ENCODE measurements around the gene RFPL2.
"Not testable (repeated sequence)": the region's sequence is repeated elsewhere in the genome, so short reads cannot be mapped to it uniquely, and the experiment has no call there.

RFPL2 gene

DNA sequence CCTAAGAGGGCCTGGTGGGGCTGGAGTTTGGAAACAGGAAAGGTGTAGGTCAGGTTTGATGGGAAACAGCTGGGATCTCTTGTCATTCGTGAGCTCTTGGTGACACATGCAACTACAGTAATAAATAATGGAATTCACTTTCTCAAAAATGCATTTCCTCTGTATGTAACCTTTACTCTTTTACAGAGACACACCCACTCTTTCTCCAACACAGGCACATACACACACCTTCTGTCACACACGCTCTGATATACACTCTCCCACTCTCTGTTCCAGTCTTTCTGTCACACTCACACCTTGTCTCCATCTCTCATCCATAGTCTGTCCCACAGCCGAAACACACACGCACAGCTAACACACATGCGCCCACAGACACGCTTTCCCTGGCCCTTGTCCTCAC, 39.2 kb downstream of the RFPL2 start:
- Histone ChIP-seq H2AK5ac (ENCODE audit: low read length) (no peak overlapping the region), H3K27ac (ENCODE audit: low read depth, low read length) (no peak overlapping the region), H2BK120ac (ENCODE audit: insufficient read depth, low read length, poor library complexity) (no peak overlapping the region), H3K79me2 (ENCODE audit: control insufficient read depth, insufficient read depth, low read length, poor library complexity) (no peaks in the 10 kb centered on the region), H3K27me3 (ENCODE audit: insufficient read depth, low read length) (no peaks in the 10 kb centered on the region), H4K12ac (ENCODE audit: low read depth, low read length) (no peak overlapping the region), H3K14ac (ENCODE audit: low read length) (no peak overlapping the region), H2BK5ac (ENCODE audit: low read depth, low read length, poor library complexity) (no peak overlapping the region), H3K9me3 (ENCODE audit: insufficient read depth, low read depth, low read length) (no peaks in the 10 kb centered on the region), H3K18ac (ENCODE audit: low read length) (no peak overlapping the region), H3K4ac (ENCODE audit: low read depth, low read length) (no peak overlapping the region), H4K8ac (ENCODE audit: low read depth, low read length) (no peak overlapping the region), H3K4me1 (ENCODE audit: control insufficient read depth in 1 of 2, insufficient read depth in 2 of 2, low read length in 2 of 2) (no peaks in the 10 kb centered on the region), H3K36me3 (ENCODE audit: control insufficient read depth in 1 of 2, insufficient read depth in 2 of 2, low read length in 2 of 2) (no peaks in the 10 kb centered on the region), H3K79me1 (ENCODE audit: low read length) (no peaks in the 10 kb centered on the region), H4K91ac (ENCODE audit: low read depth, low read length) (no peak overlapping the region), H3K4me2 (ENCODE audit: low read length) (no peak overlapping the region), H3K4me3 (ENCODE audit: low read depth, low read length) (no peak overlapping the region), H2BK12ac (ENCODE audit: low read length) (no peak overlapping the region), H2AFZ (ENCODE audit: insufficient read depth, low read length, poor library complexity) (no peak overlapping the region), H3K9ac (ENCODE audit: low read length) (no peak overlapping the region), H3K23ac (ENCODE audit: low read length) (peak overlapping the region; percentile 42)
- DNase-seq: no peak
- WGBS (ENCODE audit: extremely low coverage, insufficient coverage, insufficient read length): no CpG with 5 or more reads among the region's 6 CpGs

- H2AFZ ChIP-seq (ENCODE audit: insufficient read depth, low read length, poor library complexity): no peak overlapping the region
- H3K4me2 ChIP-seq (ENCODE audit: low read length): no peak overlapping the region
- no peak overlapping the region for H4K8ac ChIP-seq (ENCODE audit: low read depth, low read length)
- H2BK12ac ChIP-seq (ENCODE audit: low read length): no peak overlapping the region
- no peaks in the 10 kb centered on the region for H3K27me3 ChIP-seq (ENCODE audit: insufficient read depth, low read length)
- H3K14ac ChIP-seq (ENCODE audit: low read length): no peak overlapping the region
- H2BK5ac ChIP-seq (ENCODE audit: low read depth, low read length, poor library complexity): no peak overlapping the region
- H3K9ac ChIP-seq (ENCODE audit: low read length): no peak overlapping the region
- H3K4me3 ChIP-seq (ENCODE audit: low read depth, low read length): no peak overlapping the region
- no peaks in the 10 kb centered on the region for H3K36me3 ChIP-seq (ENCODE audit: control insufficient read depth in 1 of 2, insufficient read depth in 2 of 2, low read length in 2 of 2)
- no peaks in the 10 kb centered on the region for H3K79me1 ChIP-seq (ENCODE audit: low read length)
- WGBS (ENCODE audit: extremely low coverage, insufficient coverage, insufficient read length): no CpG with 5 or more reads among the region's 6 CpGs
- no peak overlapping the region for H3K4ac ChIP-seq (ENCODE audit: low read depth, low read length)
- H2BK120ac ChIP-seq (ENCODE audit: insufficient read depth, low read length, poor library complexity): no peak overlapping the region
- no peak overlapping the region for H4K91ac ChIP-seq (ENCODE audit: low read depth, low read length)
- no peaks in the 10 kb centered on the region for H3K9me3 ChIP-seq (ENCODE audit: insufficient read depth, low read depth, low read length)
- DNase-seq: no peak
- no peak overlapping the region for H3K23ac ChIP-seq (ENCODE audit: low read length)
- no peak overlapping the region for H3K18ac ChIP-seq (ENCODE audit: low read length)
- no peak overlapping the region for H4K12ac ChIP-seq (ENCODE audit: low read depth, low read length)
- H3K27ac ChIP-seq (ENCODE audit: low read depth, low read length): no peak overlapping the region
- H2AK5ac ChIP-seq (ENCODE audit: low read length): no peak overlapping the region
- no peaks in the 10 kb centered on the region for H3K79me2 ChIP-seq (ENCODE audit: control insufficient read depth, insufficient read depth, low read length, poor library complexity)
- no peaks in the 10 kb centered on the region for H3K4me1 ChIP-seq (ENCODE audit: control insufficient read depth in 1 of 2, insufficient read depth in 2 of 2, low read length in 2 of 2)
These were observed 40.6 kb downstream of the RFPL2 start for GRCh38 chr22:32164075-32164860.

- not testable (repeated sequence) for H3K79me2 ChIP-seq (ENCODE audit: control insufficient read depth, insufficient read depth, low read length, poor library complexity); H4K12ac ChIP-seq (ENCODE audit: low read depth, low read length); H3K27me3 ChIP-seq (ENCODE audit: insufficient read depth, low read length); H3K23ac ChIP-seq (ENCODE audit: low read length); H3K4me1 ChIP-seq (ENCODE audit: control insufficient read depth in 1 of 2, insufficient read depth in 2 of 2, low read length in 2 of 2); H3K4ac ChIP-seq (ENCODE audit: low read depth, low read length); H3K27ac ChIP-seq (ENCODE audit: low read depth, low read length); H2BK12ac ChIP-seq (ENCODE audit: low read length); H3K18ac ChIP-seq (ENCODE audit: low read length); DNase-seq; H2BK120ac ChIP-seq (ENCODE audit: insufficient read depth, low read length, poor library complexity); H3K14ac ChIP-seq (ENCODE audit: low read length); H2AFZ ChIP-seq (ENCODE audit: insufficient read depth, low read length, poor library complexity); H3K9ac ChIP-seq (ENCODE audit: low read length); H2BK5ac ChIP-seq (ENCODE audit: low read depth, low read length, poor library complexity); H3K9me3 ChIP-seq (ENCODE audit: insufficient read depth, low read depth, low read length); H3K4me2 ChIP-seq (ENCODE audit: low read length); H2AK5ac ChIP-seq (ENCODE audit: low read length); H3K4me3 ChIP-seq (ENCODE audit: low read depth, low read length); H3K36me3 ChIP-seq (ENCODE audit: control insufficient read depth in 1 of 2, insufficient read depth in 2 of 2, low read length in 2 of 2); H3K79me1 ChIP-seq (ENCODE audit: low read length); H4K91ac ChIP-seq (ENCODE audit: low read depth, low read length); H4K8ac ChIP-seq (ENCODE audit: low read depth, low read length)
- WGBS (ENCODE audit: extremely low coverage, insufficient coverage, insufficient read length): no CpG with 5 or more reads among the region's 5 CpGs
These were observed 44.5 kb downstream of the RFPL2 start for GRCh38 chr22:32160411-32160810.

DNA sequence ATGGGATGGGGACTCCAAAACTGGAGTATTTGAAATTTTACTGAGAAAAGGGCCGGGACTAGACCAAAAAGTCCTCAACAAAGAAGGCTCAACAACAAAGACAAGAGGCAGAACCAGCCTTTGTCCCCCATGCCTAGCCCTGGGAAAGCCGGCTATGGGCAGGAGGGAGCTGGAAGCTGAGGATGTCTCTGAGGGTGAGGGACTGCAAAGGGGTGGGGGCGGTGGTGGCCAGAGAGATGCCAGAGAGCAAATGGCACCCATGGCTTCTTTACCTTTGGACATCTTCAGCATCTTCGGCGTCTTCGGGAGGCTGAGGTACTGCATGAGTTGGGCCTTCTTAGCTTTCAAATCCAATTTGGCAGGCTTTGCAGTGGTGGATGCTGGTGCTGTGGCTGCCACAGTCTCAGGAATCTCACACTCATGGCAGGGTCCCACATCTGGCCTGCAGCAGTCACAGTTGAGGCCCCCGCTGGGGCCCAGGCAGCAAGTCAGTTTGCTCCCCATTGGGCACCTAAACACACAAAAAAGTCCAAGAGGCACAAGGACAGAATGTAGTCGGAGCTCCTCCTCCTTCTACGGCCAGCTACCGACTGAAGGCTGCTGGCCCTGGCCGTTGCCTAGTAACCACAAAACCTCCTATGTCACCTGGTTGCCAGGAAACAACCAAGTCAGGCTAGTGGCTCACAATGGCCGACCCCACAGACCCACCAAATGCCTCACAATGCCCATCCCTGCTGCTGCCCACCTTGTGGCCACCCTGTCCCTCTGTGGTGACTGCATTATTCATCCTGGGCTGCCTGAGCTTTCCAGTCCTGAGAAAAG, 46.0 kb downstream of the RFPL2 start, which contains the start of gene C22orf42:
Gene C22orf42 (minus strand): TSS at position 592 of the 822 bp plus-strand sequence. CDS start 88 bp downstream, at position 504.
- DNase-seq: no peak
- no peak within 1 kb of the TSS for H2AK5ac ChIP-seq (ENCODE audit: low read length)
- H2BK12ac ChIP-seq (ENCODE audit: low read length): no peak within 1 kb of the TSS
- WGBS (ENCODE audit: extremely low coverage, insufficient coverage, insufficient read length): no CpG with 5 or more reads among the region's 12 CpGs
- no peak within 1 kb of the TSS for H3K4me3 ChIP-seq (ENCODE audit: low read depth, low read length)
- no peak within 1 kb of the TSS for H3K14ac ChIP-seq (ENCODE audit: low read length)
- H3K4me2 ChIP-seq (ENCODE audit: low read length): no peak within 1 kb of the TSS
- H3K9ac ChIP-seq (ENCODE audit: low read length): no peak within 1 kb of the TSS
- H4K8ac ChIP-seq (ENCODE audit: low read depth, low read length): no peak within 1 kb of the TSS
- H3K36me3 ChIP-seq (ENCODE audit: control insufficient read depth in 1 of 2, insufficient read depth in 2 of 2, low read length in 2 of 2): no peaks in the 10 kb centered on the region
- no peaks in the 10 kb centered on the region for H3K79me1 ChIP-seq (ENCODE audit: low read length)
- H2BK120ac ChIP-seq (ENCODE audit: insufficient read depth, low read length, poor library complexity): no peak within 1 kb of the TSS
- H4K12ac ChIP-seq (ENCODE audit: low read depth, low read length): no peak within 1 kb of the TSS
- H3K27ac ChIP-seq (ENCODE audit: low read depth, low read length): no peak within 1 kb of the TSS
- no peak within 1 kb of the TSS for H4K91ac ChIP-seq (ENCODE audit: low read depth, low read length)
- H2BK5ac ChIP-seq (ENCODE audit: low read depth, low read length, poor library complexity): no peak within 1 kb of the TSS
- H3K18ac ChIP-seq (ENCODE audit: low read length): no peak within 1 kb of the TSS
- no peaks in the 10 kb centered on the region for H3K79me2 ChIP-seq (ENCODE audit: control insufficient read depth, insufficient read depth, low read length, poor library complexity)
- H3K27me3 ChIP-seq (ENCODE audit: insufficient read depth, low read length): no peaks in the 10 kb centered on the region
- no peaks in the 10 kb centered on the region for H3K9me3 ChIP-seq (ENCODE audit: insufficient read depth, low read depth, low read length)
- no peak within 1 kb of the TSS for H2AFZ ChIP-seq (ENCODE audit: insufficient read depth, low read length, poor library complexity)
- no peak within 1 kb of the TSS for H3K23ac ChIP-seq (ENCODE audit: low read length)
- H3K4me1 ChIP-seq (ENCODE audit: control insufficient read depth in 1 of 2, insufficient read depth in 2 of 2, low read length in 2 of 2): no peaks in the 10 kb centered on the region
- H3K4ac ChIP-seq (ENCODE audit: low read depth, low read length): no peak within 1 kb of the TSS

Data from trophoblast cell (in vitro differentiated cells and primary cell).